GM12864 (cell line): ENCODE data around the gene ENO2.

Experiments
- DNase-seq: peaks from one replicate; pipeline ENCODE4 v3.0.0-alpha.2; 2011; ENCODE audit warnings: low read depth
- H3K4me3 ChIP-seq: 2 replicates; pipeline ENCODE4 v1.5.1; 2011; ENCODE audit warnings: mild to moderate bottlenecking, low read depth, low read length, control low read depth
- TF ChIP-seq, protein P1 (sequence below): IDR thresholded peaks from 2 replicates; pipeline ENCODE4 v1.5.1; 2011; ENCODE audit warnings: low read depth, mild to moderate bottlenecking, moderate library complexity, low read length, control low read depth, inconsistent platforms; ENCODE audit errors: missing control alignments

Gene ENO2

DNA sequence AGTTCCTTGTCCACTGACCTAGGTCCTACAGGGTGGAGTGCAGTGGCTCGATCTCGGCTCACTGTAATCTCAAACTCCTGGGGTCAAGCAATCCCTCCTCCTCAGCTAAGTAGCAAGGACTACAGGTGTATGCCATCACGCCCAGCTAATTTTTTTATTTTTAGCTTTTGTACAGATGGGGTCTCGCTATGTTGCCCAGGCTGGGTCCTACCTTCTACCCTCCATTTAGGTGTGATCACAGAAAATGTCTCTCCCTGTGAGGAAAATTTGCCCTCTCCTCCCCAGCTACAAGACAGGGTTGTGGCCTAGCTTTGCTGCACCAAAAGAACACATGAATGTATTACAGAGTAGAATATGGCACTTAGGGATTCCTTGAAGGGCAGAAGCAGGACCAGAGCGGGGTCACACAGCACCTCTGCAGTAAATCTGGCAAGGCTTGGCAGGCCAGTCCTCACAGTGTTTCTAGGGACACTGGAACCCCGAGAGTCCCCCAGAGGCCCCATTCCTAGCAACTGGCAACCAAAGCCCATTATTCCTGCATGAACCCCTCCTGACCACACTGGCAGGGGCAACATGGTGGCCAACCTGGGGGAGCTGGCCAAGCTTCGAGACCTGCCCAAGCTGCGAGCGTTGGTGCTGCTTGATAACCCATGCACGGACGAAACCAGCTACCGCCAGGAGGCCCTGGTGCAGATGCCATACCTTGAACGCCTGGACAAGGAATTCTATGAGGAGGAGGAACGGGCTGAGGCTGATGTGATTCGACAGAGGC, 2.0 kb upstream of the ENO2 start:
- DNase-seq = no peak
- no peak overlapping the region for H3K4me3 ChIP-seq
- TF ChIP-seq, protein P1, sequence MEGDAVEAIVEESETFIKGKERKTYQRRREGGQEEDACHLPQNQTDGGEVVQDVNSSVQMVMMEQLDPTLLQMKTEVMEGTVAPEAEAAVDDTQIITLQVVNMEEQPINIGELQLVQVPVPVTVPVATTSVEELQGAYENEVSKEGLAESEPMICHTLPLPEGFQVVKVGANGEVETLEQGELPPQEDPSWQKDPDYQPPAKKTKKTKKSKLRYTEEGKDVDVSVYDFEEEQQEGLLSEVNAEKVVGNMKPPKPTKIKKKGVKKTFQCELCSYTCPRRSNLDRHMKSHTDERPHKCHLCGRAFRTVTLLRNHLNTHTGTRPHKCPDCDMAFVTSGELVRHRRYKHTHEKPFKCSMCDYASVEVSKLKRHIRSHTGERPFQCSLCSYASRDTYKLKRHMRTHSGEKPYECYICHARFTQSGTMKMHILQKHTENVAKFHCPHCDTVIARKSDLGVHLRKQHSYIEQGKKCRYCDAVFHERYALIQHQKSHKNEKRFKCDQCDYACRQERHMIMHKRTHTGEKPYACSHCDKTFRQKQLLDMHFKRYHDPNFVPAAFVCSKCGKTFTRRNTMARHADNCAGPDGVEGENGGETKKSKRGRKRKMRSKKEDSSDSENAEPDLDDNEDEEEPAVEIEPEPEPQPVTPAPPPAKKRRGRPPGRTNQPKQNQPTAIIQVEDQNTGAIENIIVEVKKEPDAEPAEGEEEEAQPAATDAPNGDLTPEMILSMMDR = no peak

DNA sequence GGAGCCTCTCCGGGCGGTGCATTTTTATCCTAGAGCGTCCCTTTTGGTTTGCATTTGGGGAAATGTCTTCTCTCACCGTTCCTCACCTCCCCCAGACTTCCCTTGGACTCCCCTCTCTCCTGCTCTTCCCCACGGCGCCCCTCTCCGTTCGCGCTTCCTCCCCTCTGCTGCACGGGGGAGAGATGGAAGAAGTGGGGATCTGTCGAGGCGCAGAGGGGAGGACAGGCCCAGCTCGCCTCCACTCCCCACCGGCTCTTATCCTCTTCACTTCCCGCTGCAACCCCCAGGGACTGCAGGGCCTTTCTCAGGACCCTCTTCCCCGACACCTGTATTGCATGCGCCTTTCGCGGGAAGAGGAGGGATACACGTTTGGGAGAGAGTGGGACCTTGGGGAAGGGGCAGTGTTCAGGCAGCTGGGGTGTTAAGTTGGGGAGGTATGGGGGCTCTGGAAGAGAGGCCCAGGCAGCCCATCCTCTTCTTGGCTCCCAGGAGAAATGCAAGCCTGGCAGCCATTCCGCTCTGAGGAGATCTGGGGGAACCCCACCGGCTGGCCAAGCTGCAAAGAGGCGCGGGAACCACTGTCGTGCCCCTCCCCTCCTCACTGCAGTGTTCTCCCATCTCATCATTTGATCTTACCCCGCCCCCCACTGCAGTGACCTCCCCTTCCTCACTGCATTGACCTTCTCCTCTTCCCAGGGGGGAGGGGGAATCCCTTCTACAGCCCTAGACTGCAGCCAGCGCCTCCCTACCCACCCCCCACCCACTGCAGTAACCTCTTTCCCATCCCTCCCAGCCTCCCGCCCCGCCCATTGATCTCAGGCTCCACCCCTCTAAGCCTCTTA, 788 bp downstream of the ENO2 start:
- DNase-seq = no peak
- TF ChIP-seq, protein P1 = no peak

DNA sequence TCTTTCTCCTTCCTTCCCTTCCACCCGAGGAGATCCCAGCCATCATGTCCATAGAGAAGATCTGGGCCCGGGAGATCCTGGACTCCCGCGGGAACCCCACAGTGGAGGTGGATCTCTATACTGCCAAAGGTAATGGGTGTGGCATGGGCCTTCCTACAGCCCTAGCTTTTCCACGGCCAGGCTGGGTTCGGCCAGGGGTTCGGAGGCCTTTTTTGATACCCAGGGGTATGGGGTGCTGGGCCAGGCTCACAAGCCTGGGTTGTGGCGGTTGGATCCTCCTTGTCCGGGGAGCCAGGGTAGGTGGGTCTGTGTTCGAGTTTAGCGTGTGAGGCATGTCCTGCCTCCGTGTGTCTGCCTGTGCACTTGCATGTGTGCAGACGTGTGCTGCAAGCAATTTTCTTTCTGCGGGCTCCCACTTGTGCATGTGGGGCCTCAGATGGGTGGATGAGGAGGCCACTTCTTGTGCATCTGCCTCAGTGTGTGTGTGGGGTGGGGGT, 1.5 kb downstream of the ENO2 start:
- TF ChIP-seq, protein P1 = no peak
- DNase-seq = no peak
- H3K4me3 ChIP-seq = peak overlapping the region; percentile 76; the same call in 1 of the 2 replicates

More for the DNA sequence above, 788 bp downstream of the ENO2 start:
- H3K4me3 ChIP-seq = peak overlapping the region; percentile 76

DNA sequence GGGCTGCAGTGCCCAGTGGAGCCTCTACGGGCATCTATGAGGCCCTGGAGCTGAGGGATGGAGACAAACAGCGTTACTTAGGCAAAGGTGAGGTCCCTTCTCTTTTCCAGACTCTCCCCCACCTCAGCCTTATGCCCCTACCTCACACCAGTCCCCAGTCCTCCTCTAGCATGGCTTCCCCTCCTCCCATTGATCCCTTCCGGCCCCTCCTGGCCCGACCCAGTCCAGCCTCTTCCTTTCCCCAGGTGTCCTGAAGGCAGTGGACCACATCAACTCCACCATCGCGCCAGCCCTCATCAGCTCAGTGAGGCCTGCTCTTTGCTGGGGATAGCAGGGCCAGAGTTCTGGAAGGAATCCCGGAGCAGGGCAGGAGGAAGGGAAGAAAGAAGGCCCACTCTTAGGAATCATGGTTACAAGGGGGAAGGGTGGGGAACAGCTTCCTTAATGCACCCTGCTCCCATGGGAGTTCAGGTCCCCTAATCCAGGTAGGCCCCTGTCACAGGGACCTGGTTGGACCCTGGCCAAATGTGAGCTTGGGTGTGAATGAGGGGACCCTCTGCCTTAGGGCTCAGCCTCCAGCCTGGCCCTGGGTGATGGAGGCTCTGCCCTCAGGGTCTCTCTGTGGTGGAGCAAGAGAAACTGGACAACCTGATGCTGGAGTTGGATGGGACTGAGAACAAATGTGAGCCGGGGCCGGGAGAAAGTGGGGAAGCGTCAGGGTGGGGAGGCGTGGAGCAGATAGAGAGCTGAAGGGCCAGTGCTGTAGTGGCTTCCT, 2.2 kb downstream of the ENO2 start:
- H3K4me3 ChIP-seq = no peak overlapping the region
- DNase-seq = no peak
- TF ChIP-seq, protein P1 = no peak

DNA sequence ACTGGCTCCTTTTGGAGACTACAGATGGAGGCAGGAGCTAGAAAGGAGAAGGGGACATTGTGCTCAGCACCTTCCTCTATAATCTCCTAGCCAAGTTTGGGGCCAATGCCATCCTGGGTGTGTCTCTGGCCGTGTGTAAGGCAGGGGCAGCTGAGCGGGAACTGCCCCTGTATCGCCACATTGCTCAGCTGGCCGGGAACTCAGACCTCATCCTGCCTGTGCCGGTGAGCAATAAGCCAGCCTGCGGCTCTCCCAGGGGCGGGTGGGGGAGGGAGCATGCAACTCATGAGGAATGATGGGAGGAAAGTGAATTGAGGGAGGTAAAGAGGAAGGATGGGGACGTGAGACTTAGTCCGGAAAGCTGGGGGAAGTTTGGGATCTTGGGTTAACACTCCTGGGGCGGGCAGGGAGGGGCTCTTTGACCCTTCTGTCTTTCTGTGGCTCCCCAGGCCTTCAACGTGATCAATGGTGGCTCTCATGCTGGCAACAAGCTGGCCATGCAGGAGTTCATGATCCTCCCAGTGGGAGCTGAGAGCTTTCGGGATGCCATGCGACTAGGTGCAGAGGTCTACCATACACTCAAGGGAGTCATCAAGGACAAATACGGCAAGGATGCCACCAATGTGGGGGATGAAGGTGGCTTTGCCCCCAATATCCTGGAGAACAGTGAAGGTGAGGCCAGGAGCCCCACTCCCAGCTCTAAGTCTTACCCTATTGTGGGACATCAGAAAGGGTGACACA, 3.3 kb downstream of the ENO2 start:
- TF ChIP-seq, protein P1 = no peak
- no peak overlapping the region for H3K4me3 ChIP-seq
- DNase-seq = no peak

DNA sequence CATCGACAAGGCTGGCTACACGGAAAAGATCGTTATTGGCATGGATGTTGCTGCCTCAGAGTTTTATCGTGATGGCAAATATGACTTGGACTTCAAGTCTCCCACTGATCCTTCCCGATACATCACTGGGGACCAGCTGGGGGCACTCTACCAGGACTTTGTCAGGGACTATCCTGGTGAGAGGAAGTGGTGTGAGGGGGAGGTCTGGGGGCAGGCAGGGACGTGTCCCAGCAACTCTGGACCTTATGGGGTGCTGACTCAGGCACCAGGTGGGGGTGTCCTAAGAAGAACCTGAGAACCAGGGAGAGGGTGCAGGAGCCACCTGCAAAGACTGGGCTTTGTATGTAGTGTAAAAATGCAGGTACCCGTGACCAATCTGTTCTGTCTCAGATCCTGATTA, 5.2 kb downstream of the ENO2 start:
- TF ChIP-seq, protein P1 = no peak
- DNase-seq = no peak

More for the DNA sequence above, 5.2 kb downstream of the ENO2 start:
- no peak overlapping the region for H3K4me3 ChIP-seq
